NCI-H2196 treated with DMSO at 0.1 percent for 48 hours (cell line): ENCODE results near the gene HSPG2.

Experiments
- DNase-seq: peaks from one replicate; lab custom pipeline; 2025; ENCODE audit not compliant: unreplicated experiment; lab: John Stamatoyannopoulos, UW

The HSPG2 gene

DNA sequence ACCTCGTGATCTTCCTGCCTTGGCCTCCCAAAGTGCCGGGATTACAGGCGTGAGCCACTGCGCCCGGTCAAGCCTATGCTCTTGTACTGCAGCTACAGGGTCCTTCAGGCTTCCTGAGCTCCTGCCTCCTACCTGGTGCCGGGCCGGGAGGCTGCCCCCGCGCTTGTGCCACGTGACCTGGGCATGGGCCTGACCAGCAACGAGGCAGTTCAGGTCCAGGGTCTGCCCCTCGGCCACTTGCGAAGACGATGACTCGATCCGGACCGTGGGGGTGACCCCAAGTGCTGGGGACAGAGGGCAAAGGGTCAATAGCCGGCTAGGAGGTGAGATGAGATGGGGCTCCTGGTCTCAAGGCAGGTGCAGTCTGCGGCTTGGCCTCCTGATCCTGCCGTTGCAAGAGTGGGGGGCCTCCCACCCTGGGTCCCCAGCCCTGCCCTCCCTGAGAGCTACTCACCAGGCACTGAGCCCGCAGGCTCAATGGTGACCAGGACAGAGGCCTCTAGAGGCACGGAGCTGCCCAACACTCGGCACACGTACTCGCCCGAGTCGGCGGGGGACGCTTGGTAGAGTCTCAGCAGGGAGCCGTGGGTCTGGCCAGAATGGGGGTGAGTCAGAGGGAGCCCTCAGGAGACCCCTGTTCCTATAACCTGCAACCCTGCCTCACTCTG, 87.1 kb downstream of the HSPG2 start:
- DNase-seq: no peak

GRCh38 chr1:21848524-21849174, 88.5 kb downstream of the HSPG2 start:
- no peak for DNase-seq

GRCh38 chr1:21847223-21848205, 89.6 kb downstream of the HSPG2 start:
- no peak for DNase-seq

DNA sequence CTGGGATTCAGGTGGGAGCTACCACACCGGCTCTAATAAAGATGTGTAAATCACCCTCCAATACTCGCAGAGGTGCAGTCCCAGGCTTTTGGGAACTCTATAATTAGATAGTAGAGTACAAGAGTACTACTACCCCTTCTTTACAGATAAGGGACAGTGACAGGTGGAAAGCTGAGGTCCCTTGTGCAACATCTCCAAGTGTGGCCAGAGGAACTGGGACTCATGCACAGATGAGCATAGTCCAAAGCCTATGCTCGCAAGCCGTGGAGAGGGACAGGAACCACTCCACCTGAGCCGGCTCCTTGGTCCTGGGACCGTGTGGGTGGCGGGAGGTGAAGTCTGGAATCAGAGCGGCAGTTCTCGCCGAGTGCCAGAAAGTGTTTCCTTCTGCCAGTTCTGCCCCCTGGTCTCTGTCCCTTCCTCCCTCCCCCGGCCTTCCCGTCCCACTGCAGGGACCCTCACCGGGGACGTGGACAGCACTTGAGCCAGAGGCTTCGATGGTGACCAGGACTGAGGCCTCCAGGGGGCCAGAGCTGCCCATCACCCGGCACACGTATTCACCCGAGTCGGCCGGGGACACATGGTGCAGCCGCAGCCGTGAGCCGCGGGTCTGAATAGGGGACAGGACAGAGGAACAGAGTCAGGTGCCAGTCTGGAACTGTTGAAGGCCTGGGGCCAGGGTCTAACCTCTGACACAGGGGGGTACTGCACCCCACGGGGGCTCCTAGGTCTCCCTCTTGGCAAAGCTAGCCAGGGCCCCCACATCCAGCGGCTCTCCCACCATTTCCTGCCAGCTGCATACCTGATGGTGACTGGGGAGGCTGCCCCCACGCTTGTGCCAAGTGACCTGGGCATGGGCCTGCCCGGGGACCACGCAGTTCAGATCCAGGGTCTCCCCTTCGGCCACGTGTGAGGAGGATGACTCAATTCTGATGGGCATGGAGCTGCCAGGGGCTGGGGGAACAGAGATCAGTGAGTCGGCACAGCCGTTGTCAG, 91.2 kb downstream of the HSPG2 start:
- no peak for DNase-seq

DNA sequence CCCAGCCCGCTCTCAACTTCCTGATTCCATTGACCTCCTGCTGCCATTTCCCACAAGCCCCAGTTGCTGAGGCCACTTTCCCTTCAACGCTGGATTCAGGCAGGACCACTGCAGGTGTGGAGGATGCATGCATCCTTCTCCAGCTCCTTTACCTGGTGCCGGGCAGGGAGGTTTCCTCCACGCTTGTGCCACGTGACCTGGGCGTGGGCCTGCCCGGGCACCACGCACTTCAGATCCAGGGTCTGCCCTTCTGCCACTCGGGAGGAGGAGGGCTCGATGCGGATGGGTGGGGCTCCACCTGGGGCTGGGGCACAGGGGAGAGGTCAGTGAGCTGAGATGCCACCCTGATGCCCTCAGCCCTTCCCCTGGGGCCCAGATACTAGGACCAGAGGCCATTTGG, 93.1 kb downstream of the HSPG2 start:
- DNase-seq: no peak

GRCh38 chr1:21843208-21843607, 93.9 kb downstream of the HSPG2 start:
- no peak for DNase-seq

- DNase-seq: no peak
Observed at GRCh38 chr1:21842606-21843162, 94.4 kb downstream of the HSPG2 start.

GRCh38 chr1:21841852-21842466, 95.2 kb downstream of the HSPG2 start:
- DNase-seq: no peak

DNA sequence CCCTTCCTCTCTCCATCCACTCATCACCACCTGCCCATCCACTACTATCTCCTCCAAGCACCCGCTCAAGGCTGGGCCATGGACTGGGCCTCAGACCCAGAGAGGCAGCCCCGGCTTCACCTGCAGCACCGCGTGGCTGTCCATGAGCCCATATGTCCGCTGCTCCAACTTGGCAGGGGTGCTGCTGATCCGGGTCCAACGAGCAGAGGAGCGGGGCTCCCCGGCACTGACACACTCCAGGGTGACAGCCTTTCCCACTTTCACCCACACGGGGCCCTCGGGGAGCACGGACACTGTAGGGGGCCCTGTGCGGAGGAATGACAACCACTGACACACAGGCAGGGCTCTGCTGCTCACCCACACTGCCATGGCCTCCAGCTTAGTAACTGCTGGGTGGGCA, 96.1 kb downstream of the HSPG2 start:
- DNase-seq: no peak

DNA sequence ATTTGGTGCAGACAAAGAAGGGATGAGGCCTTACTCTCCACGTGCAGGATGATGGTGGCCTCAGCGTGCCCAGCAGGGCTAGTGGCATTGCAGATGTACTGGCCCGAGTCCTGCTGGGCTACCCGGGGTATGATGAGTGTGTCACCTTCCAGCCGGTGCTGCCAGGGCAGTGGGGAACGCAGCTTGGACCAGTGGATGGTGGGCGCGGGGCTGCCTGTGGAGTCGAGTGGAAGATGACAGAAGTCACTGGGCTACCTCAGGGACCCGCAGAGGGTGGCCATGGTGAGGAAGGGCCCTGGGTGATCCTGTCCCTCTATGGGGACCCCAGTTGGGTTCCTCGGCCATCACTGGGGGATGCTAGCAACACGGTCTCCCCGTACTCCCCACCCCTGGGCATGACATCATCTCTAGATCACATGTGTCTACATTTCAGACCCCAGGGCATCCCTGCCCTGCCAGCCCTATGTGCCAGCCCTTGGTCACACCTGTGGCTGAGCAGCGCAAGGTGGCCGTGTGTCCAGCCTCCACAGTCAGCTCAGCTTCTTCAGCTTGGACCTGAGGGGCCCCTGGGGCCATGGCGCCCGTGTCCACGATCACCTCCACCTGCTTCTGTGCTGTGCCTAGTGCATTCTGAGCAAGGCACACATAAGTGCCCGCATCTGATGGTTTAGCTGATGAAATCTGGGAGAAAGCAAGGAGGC, 97.6 kb downstream of the HSPG2 start:
- no peak for DNase-seq

- DNase-seq: no peak
Observed at GRCh38 chr1:21838359-21839157, 98.6 kb downstream of the HSPG2 start.

- DNase-seq: no peak
Observed at GRCh38 chr1:21837476-21837875, 99.6 kb downstream of the HSPG2 start.

GRCh38 chr1:21836729-21837128, 100.4 kb downstream of the HSPG2 start:
- no peak for DNase-seq

DNA sequence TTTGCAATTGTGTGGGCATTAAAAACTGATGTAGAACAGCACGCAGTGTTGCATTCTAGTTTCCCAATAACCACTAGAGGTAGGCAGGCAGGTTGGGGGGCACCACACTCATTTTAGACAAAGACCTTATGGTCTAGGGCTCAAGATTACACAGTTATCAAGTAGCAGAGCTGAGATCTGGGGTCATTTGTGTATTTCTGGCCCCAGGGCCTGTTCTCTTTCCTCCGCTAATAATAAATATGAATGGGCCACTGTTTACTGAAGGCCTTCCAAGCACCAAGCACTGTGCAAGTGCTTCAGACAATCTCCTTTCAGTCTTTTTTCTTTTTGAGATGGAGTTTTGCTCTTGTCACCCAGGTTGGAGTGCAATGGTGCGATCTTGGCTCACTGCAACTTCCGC, 101.1 kb downstream of the HSPG2 start:
- DNase-seq: no peak

DNA sequence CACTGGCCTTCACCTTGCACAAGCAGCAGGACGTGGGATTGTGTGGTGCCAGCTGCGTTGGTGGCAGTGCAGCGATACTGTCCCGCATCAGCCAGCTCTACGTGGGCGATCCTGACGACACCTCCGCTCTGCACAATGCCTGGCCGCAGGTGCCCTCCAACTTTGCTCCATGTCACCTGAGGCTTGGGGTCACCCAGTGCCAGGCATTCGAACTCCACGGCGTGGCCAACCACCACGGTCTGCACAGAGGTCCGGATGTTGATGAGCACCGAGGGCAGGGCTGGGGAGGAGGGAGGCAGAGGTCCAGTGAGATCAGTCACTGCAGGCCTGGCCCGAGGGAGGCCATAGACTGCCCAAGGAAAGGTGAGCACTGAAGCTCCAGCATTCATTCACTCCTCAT, 102.4 kb downstream of the HSPG2 start:
- DNase-seq: no peak

DNA sequence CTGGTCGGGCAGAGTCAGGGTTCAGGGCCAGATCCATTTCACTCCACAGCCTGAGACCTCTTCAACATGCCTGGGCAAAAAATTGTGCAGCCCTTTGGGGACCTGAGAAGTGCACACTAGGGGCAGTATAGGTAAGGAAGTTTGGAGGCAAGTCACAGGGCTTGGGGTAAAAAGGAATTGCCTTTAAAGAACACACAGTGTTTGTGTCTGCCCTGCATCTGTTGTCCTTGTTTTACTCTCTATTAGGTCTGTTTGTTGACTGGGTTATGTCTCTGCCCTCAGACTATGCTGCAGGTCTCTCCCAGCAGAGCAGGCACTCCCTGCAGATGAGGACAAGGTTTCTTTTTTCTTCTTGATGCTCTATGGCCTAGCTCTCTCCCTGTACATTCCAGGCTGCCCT, 103.0 kb downstream of the HSPG2 start:
- DNase-seq: no peak

- DNase-seq: no peak
Observed at GRCh38 chr1:21833392-21833976, 103.6 kb downstream of the HSPG2 start.

DNA sequence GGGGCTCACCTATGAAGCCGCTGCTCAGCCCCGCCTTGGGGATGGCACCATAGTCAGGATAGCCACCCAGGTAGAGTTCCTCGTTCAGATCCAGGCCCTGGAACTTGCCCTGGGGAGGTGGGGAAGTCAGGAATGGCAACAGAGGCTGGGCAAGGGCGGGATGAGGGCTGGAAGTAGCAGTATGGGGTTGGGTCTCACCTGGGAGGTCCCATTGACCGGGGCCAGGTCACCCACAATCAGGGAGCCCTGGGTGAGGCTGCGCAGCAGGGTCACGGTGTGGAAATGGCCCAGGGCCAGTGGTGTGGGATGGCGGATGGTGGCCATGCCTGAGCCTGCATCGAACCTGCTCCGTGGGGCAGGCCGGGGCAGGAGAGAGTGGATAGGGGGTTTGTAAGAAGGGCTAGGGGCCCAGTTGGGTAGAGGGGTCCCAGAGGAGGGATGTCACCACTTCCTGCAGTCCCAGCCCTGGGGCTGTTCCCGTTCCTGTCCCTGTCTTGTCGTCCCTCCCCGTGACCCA, 105.6 kb downstream of the HSPG2 start:
- no peak for DNase-seq
